Activated CD8-positive, alpha-beta memory T cell treated with anti-CD3 and anti-CD28 coated beads for 1 hour (primary cell): Measurements from ENCODE around the gene NFATC3.

ENCODE experiments used
- DNase-seq, 2 donors: peaks; one replicate each; pipeline ENCODE4 v3.0.0-alpha.2; 2020; ENCODE audit warnings: low read depth in 1 of 2; ENCODE audit errors: extremely low read depth in 1 of 2

The NFATC3 gene

GRCh38 chr16:68085259-68086071 is at the start of gene NFATC3:
Gene NFATC3, plus strand, starts transcription at chr16:68085370. Its CDS starts 312 bp downstream, at chr16:68085682.
- peak; percentile 96 to 99 for DNase-seq

GRCh38 chr16:68037841-68038597 is 47.2 kb upstream of the NFATC3 start:
- DNase-seq: no peak

GRCh38 chr16:68040506-68041288 is 44.5 kb upstream of the NFATC3 start:
- peak; percentile 82 to 83 for DNase-seq

GRCh38 chr16:68041783-68042182 is 43.4 kb upstream of the NFATC3 start:
- no peak for DNase-seq

- DNase-seq: no peak
Observed at GRCh38 chr16:68046106-68046505, 39.1 kb upstream of the NFATC3 start.

- DNase-seq: no peak
Observed at GRCh38 chr16:68047987-68048386, 37.2 kb upstream of the NFATC3 start.

- DNase-seq: no peak
Observed at GRCh38 chr16:68049449-68049848, 35.7 kb upstream of the NFATC3 start.

- DNase-seq: no peak
Observed at GRCh38 chr16:68055395-68055794, 29.8 kb upstream of the NFATC3 start.

GRCh38 chr16:68059804-68060203 is 25.4 kb upstream of the NFATC3 start:
- no peak for DNase-seq

GRCh38 chr16:68061396-68061795 is 23.8 kb upstream of the NFATC3 start:
- no peak for DNase-seq

GRCh38 chr16:68062910-68063393 is 22.2 kb upstream of the NFATC3 start:
- no peak for DNase-seq

GRCh38 chr16:68064791-68065365 is 20.3 kb upstream of the NFATC3 start:
- peak; percentile 25 to 48 for DNase-seq

- no peak for DNase-seq
Observed at GRCh38 chr16:68065716-68066305, 19.4 kb upstream of the NFATC3 start.

GRCh38 chr16:68066763-68067162 is 18.4 kb upstream of the NFATC3 start:
- no peak for DNase-seq

- no peak for DNase-seq
Observed at GRCh38 chr16:68068926-68069325, 16.2 kb upstream of the NFATC3 start.

- DNase-seq: no peak
Observed at GRCh38 chr16:68069511-68070248, 15.5 kb upstream of the NFATC3 start.

- no peak for DNase-seq
Observed at GRCh38 chr16:68070249-68070730, 14.9 kb upstream of the NFATC3 start.

GRCh38 chr16:68070806-68071517 is 14.2 kb upstream of the NFATC3 start:
- no peak for DNase-seq

- no peak for DNase-seq
Observed at GRCh38 chr16:68071518-68071901, 13.7 kb upstream of the NFATC3 start.
